ENCODE data around the gene ADORA2B. TPM values are rescaled to one million over a fixed set of nuclear protein-coding genes. Genes with fewer than 3 reads are reported as not detected.

The ADORA2B gene
- total and polyA plus RNA-seq, 2 donors from 2014 or later: 0.60 TPM; not detected in 1

- FAIRE-seq: no peak
- H3K36me3 ChIP-seq (ENCODE audit: control insufficient read depth in 2 of 3, insufficient read depth in 3 of 3, low read length in 3 of 3): no peaks in the 10 kb centered on the region
- DNase-seq: peak in 3 of 5 donors; percentile 54 to 68 (median 63)
- intact Hi-C loops (cut with DNase I): no loop called here
- H3K9ac ChIP-seq (ENCODE audit: low read length in 3 of 3): no peak overlapping the region
- H3K4me3 ChIP-seq (ENCODE audit: low read length in 3 of 3): peak overlapping the region in 1 of 3 donors; percentile 61
- TF ChIP-seq, protein P1, sequence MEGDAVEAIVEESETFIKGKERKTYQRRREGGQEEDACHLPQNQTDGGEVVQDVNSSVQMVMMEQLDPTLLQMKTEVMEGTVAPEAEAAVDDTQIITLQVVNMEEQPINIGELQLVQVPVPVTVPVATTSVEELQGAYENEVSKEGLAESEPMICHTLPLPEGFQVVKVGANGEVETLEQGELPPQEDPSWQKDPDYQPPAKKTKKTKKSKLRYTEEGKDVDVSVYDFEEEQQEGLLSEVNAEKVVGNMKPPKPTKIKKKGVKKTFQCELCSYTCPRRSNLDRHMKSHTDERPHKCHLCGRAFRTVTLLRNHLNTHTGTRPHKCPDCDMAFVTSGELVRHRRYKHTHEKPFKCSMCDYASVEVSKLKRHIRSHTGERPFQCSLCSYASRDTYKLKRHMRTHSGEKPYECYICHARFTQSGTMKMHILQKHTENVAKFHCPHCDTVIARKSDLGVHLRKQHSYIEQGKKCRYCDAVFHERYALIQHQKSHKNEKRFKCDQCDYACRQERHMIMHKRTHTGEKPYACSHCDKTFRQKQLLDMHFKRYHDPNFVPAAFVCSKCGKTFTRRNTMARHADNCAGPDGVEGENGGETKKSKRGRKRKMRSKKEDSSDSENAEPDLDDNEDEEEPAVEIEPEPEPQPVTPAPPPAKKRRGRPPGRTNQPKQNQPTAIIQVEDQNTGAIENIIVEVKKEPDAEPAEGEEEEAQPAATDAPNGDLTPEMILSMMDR (IDR thresholded peaks at IDR 0.05; ENCODE audit: borderline replicate concordance, extremely low read depth, insufficient read depth): no peak
- H3K27ac ChIP-seq (ENCODE audit: low read depth in 2 of 2, low read length in 2 of 2): no peak overlapping the region
- peaks cover 0 to 7% (median 0%) of the 10 kb centered on the region in 3 donors for H3K4me1 ChIP-seq (ENCODE audit: control insufficient read depth in 2 of 3, insufficient read depth in 2 of 3, low read depth in 1 of 3, low read length in 3 of 3)
- H3K9me3 ChIP-seq (ENCODE audit: control insufficient read depth in 2 of 3, insufficient read depth in 1 of 3, low read length in 3 of 3): no peaks in the 10 kb centered on the region
- H3K27me3 ChIP-seq (ENCODE audit: control insufficient read depth, insufficient read depth, low read length): peaks cover 10% of the 10 kb centered on the region
These were observed 765 bp upstream of the ADORA2B start for GRCh38 chr17:15943971-15944758.

DNA sequence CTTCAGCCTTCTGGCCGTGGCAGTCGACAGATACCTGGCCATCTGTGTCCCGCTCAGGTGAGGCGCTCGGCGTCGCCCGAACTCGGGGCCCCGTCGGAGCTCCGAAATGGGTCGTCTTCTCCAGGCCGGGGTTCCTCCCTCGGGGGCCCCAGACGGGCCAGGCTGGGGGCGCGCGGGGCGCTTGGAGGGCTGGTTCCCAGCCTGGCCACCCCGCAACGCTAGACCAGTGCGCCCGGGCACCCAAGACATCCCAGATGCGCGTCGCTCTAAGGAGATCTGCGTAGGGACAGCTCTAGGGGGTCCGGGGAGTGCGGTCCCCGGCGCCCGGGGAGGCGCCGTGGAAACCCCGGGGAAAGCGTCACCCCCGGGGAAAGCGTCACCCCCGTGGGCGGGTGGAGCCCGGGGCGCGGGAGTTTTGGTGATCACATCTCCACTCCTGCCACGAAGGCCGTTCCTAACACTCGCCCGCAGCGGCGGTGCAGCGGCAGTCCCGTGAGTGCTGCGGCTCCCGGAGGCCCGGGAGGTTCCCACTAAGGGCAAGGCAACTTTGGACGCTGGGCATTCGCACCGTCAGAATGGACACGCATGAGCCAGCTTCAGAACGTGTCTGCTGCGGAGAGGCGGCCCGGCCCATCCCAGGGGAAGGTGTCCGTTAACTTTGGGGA lies 729 bp downstream of the ADORA2B start:
- no peak overlapping the region for H3K27ac ChIP-seq (ENCODE audit: low read depth in 2 of 2, low read length in 2 of 2)
- DNase-seq: peak in 3 of 5 donors; percentile 30 to 73 (median 32)
- peak overlapping the region in 1 of 3 donors; percentile 44 for H3K9ac ChIP-seq (ENCODE audit: low read length in 3 of 3)

GRCh38 chr17:15946611-15947120 lies 1.7 kb downstream of the ADORA2B start:
- H3K9me3 ChIP-seq (ENCODE audit: control insufficient read depth in 2 of 3, insufficient read depth in 1 of 3, low read length in 3 of 3): no peaks in the 10 kb centered on the region
- H3K36me3 ChIP-seq (ENCODE audit: control insufficient read depth in 2 of 3, insufficient read depth in 3 of 3, low read length in 3 of 3): no peaks in the 10 kb centered on the region
- H3K4me1 ChIP-seq (ENCODE audit: control insufficient read depth in 2 of 3, insufficient read depth in 2 of 3, low read depth in 1 of 3, low read length in 3 of 3): peaks cover 0 to 7% (median 0%) of the 10 kb centered on the region in 3 donors
- no peak overlapping the region for H3K4me3 ChIP-seq (ENCODE audit: low read length in 3 of 3)
- TF ChIP-seq, protein P1 (IDR thresholded peaks at IDR 0.05; ENCODE audit: borderline replicate concordance, extremely low read depth, insufficient read depth): no peak
- intact Hi-C loops (cut with DNase I): no loop called here
- H3K27me3 ChIP-seq (ENCODE audit: control insufficient read depth, insufficient read depth, low read length): peaks cover 10% of the 10 kb centered on the region
- H3K27ac ChIP-seq (ENCODE audit: low read depth in 2 of 2, low read length in 2 of 2): no peak overlapping the region
- FAIRE-seq (no peak), DNase-seq (peak in 1 of 5 donors; percentile 49)
- H3K9ac ChIP-seq (ENCODE audit: low read length in 3 of 3): no peak overlapping the region

More for the DNA sequence above, 729 bp downstream of the ADORA2B start:
- no peaks in the 10 kb centered on the region for H3K9me3 ChIP-seq (ENCODE audit: control insufficient read depth in 2 of 3, insufficient read depth in 1 of 3, low read length in 3 of 3)
- peaks cover 10% of the 10 kb centered on the region for H3K27me3 ChIP-seq (ENCODE audit: control insufficient read depth, insufficient read depth, low read length)
- peak overlapping the region; percentile 53 to 61 (median 54) for H3K4me3 ChIP-seq (ENCODE audit: low read length in 3 of 3)
- no peaks in the 10 kb centered on the region for H3K36me3 ChIP-seq (ENCODE audit: control insufficient read depth in 2 of 3, insufficient read depth in 3 of 3, low read length in 3 of 3)
- H3K4me1 ChIP-seq (ENCODE audit: control insufficient read depth in 2 of 3, insufficient read depth in 2 of 3, low read depth in 1 of 3, low read length in 3 of 3): peaks cover 0 to 7% (median 0%) of the 10 kb centered on the region in 3 donors
- TF ChIP-seq, protein P1 (IDR thresholded peaks at IDR 0.05; ENCODE audit: borderline replicate concordance, extremely low read depth, insufficient read depth): no peak
- no peak for FAIRE-seq
- intact Hi-C loops (cut with DNase I): no loop called here

Data from kidney (tissue), 14 donors.